HFFc6 (cell line): ENCODE data around the gene TRIM66. TPM values are rescaled to one million over a fixed set of nuclear protein-coding genes. Genes with fewer than 3 reads are reported as not detected.

ENCODE experiments used
- DNase-seq: peaks from one replicate; pipeline ENCODE4 v3.0.0-alpha.2; 2018
- H3K27ac Mint-ChIP-seq: 2 replicates; pipeline ENCODE4 v1.8.0; 2020; ENCODE audit warnings: mild to moderate bottlenecking, mixed read lengths
- H3K27me3 Mint-ChIP-seq: 2 replicates; pipeline ENCODE4 v1.8.0; 2021; ENCODE audit warnings: mild to moderate bottlenecking, moderate library complexity, mixed read lengths; ENCODE audit not compliant: insufficient read depth
- H3K36me3 Mint-ChIP-seq: 2 replicates; pipeline ENCODE4 v1.8.0; 2021; ENCODE audit warnings: low read depth, mixed read lengths
- H3K4me1 Mint-ChIP-seq: 2 replicates; pipeline ENCODE4 v1.8.0; 2020; ENCODE audit warnings: low read depth, mixed read lengths
- H3K4me3 Mint-ChIP-seq: 2 replicates; pipeline ENCODE4 v1.8.0; 2020; ENCODE audit warnings: mild to moderate bottlenecking, moderate library complexity, mixed read lengths
- H3K9me3 Mint-ChIP-seq: 2 replicates; pipeline ENCODE4 v1.8.0; 2020; ENCODE audit warnings: mild to moderate bottlenecking, mixed read lengths
- CTCF ChIP-seq: fragments of 200-600 bp; sonication (generic); IDR thresholded peaks from 2 replicates; pipeline ENCODE4 v1.5.0; 2021; ENCODE audit warnings: antibody characterized with exemption, mild to moderate bottlenecking
- total RNA-seq, 6 experiments: library from RNA; stranded (reverse); fragmentation: NEBNext Ultra II Directional; extraction: Animal tissue kit (Norgen Biotek cat#: 25700); gene quantifications; 2 replicates in 1 of 6; 3 replicates in 5 of 6; pipeline ENCODE4 v1.2.3, GENCODE V29; 2021

The TRIM66 gene
- total RNA-seq, 6 experiments from 2014 or later, result 4.5 to 6.9 (median 5.6) TPM

DNA sequence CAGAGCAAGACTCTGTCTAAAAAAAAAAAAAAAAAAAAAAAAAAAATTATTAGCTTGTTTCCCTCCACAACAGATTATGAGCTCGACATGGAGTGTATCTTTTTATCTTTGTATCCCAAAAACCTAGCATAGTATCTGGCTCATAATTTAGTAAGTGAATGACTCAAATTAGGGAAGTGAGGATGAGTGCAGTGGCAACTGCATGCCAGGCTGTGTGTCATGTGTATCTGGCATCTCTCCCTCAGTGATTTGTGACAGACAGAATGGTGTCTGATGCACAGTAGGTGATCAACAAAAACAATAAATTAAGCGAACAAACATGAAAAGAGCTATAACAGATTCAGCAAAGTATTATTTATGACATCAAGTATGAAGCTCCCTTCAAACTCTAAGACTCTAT lies 95.7 kb downstream of the TRIM66 start:
- Mint-ChIP-seq H3K27me3 (peaks cover 10% of the 10 kb centered on the region), H3K9me3 (no peaks in the 10 kb centered on the region), H3K27ac (no peak overlapping the region), H3K4me1 (peaks cover 21% of the 10 kb centered on the region), H3K36me3 (no peaks in the 10 kb centered on the region), H3K4me3 (no peak overlapping the region)
- no peak for DNase-seq
- TF ChIP-seq CTCF, result no peak

GRCh38 chr11:8586184-8586583 lies 96.3 kb downstream of the TRIM66 start:
- no peak for DNase-seq
- peaks cover 21% of the 10 kb centered on the region for H3K4me1 Mint-ChIP-seq
- H3K27me3 Mint-ChIP-seq, result peaks cover 8% of the 10 kb centered on the region; the same call in 1 of the 2 replicates
- no peak overlapping the region for H3K4me3 Mint-ChIP-seq
- TF ChIP-seq CTCF, result no peak
- H3K9me3 Mint-ChIP-seq, result no peaks in the 10 kb centered on the region
- H3K27ac Mint-ChIP-seq, result no peak overlapping the region
- H3K36me3 Mint-ChIP-seq, result no peaks in the 10 kb centered on the region

- Mint-ChIP-seq H3K4me1 (peaks cover 21% of the 10 kb centered on the region), H3K27ac (no peak overlapping the region), H3K9me3 (no peaks in the 10 kb centered on the region), H3K36me3 (no peaks in the 10 kb centered on the region), H3K27me3 (peaks cover 6% of the 10 kb centered on the region; the same call in 1 of the 2 replicates), H3K4me3 (no peak overlapping the region)
- no peak for DNase-seq
- no peak for TF ChIP-seq CTCF
Measured at GRCh38 chr11:8584511-8584910, 98.0 kb downstream of the TRIM66 start.

GRCh38 chr11:8584082-8584481 lies 98.4 kb downstream of the TRIM66 start:
- no peak for TF ChIP-seq CTCF
- Mint-ChIP-seq H3K27me3 (peaks cover 6% of the 10 kb centered on the region; the same call in 1 of the 2 replicates), H3K27ac (no peak overlapping the region), H3K36me3 (no peaks in the 10 kb centered on the region), H3K9me3 (no peaks in the 10 kb centered on the region), H3K4me3 (no peak overlapping the region), H3K4me1 (peaks cover 21% of the 10 kb centered on the region)
- DNase-seq, result no peak

DNA sequence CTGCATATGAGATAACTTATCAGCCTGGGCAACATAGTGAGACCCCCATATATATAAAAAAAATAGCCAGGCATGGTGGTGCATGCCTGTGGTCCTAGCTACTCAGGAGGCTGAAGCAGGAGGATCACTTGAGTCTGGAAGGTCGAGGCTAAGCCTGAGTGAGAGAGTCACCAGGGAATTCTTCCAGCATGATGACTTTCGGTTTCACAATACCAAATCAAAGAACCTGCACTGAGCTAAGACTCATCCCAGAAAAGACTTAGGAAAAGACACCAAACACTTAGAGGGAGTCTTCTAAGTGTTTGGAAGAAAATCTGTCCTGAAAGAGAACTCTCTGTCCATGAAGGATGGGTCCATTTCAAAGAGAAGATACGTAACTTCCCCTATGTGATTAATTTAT lies 101.2 kb downstream of the TRIM66 start:
- peaks cover 3% of the 10 kb centered on the region; the same call in 1 of the 2 replicates for H3K27me3 Mint-ChIP-seq
- no peaks in the 10 kb centered on the region for H3K36me3 Mint-ChIP-seq
- peaks cover 26% of the 10 kb centered on the region for H3K4me1 Mint-ChIP-seq
- H3K4me3 Mint-ChIP-seq, result no peak overlapping the region; the same call in 1 of the 2 replicates
- DNase-seq, result no peak
- no peak overlapping the region for H3K27ac Mint-ChIP-seq
- TF ChIP-seq CTCF, result no peak
- H3K9me3 Mint-ChIP-seq, result peaks cover 4% of the 10 kb centered on the region; the same call in 1 of the 2 replicates
